Measurements from ENCODE around the gene IGF2BP1.

- no peak for TF ChIP-seq CTCF (IDR thresholded peaks at IDR 0.05; ENCODE audit: control extremely low read depth in 1 of 3, insufficient read depth in 1 of 3, low read depth in 1 of 3, low read length in 3 of 3)
- no peak for TF ChIP-seq JUND (IDR thresholded peaks at IDR 0.05; ENCODE audit: low read length)
- no peak for TF ChIP-seq TAF7 (optimal IDR thresholded peaks at IDR 0.05; ENCODE audit: borderline replicate concordance, low read depth, low read length)
- no peak for TF ChIP-seq POLR2AphosphoS5 (IDR thresholded peaks at IDR 0.05; ENCODE audit: low read depth, low read length)
These were observed 72.5 kb downstream of the IGF2BP1 start for GRCh38 chr17:49069585-49070273.
